H9 (cell line): Measurements from ENCODE around the gene PRDM1. TPM values are rescaled to one million over a fixed set of nuclear protein-coding genes. Genes with fewer than 3 reads are reported as not detected.

ENCODE experiments used
- DNase-seq: peaks from one replicate; pipeline ENCODE4 v3.0.0-alpha.2; 2017
- H2AFZ ChIP-seq: one replicate; pipeline ENCODE4 v1.6.1; 2013; ENCODE audit warnings: mild to moderate bottlenecking, low read length, control low read depth, moderate library complexity
- H2AK5ac ChIP-seq: 2 replicates; pipeline ENCODE4 v1.6.1; 2013; ENCODE audit warnings: low read length, control low read depth, mixed read lengths; ENCODE audit not compliant: insufficient read length
- H2BK120ac ChIP-seq: one replicate; pipeline ENCODE4 v1.6.1; 2013; ENCODE audit warnings: low read depth, mild to moderate bottlenecking, low read length, control low read depth, inconsistent platforms; ENCODE audit not compliant: poor library complexity, severe bottlenecking
- H2BK12ac ChIP-seq: 2 replicates; pipeline ENCODE4 v1.6.1; 2013; ENCODE audit warnings: low read length, control low read depth, mixed read lengths, low read depth; ENCODE audit not compliant: insufficient read length
- H2BK15ac ChIP-seq: 2 replicates; pipeline ENCODE4 v1.6.1; 2013; ENCODE audit warnings: low read depth, low read length, control low read depth
- H2BK20ac ChIP-seq: one replicate; pipeline ENCODE4 v1.6.1; 2013; ENCODE audit warnings: low read depth, mild to moderate bottlenecking, low read length, control low read depth, inconsistent platforms; ENCODE audit not compliant: poor library complexity, severe bottlenecking
- H2BK5ac ChIP-seq: 2 replicates; pipeline ENCODE4 v1.6.1; 2013; ENCODE audit warnings: low read length, control low read depth, mixed read lengths; ENCODE audit not compliant: insufficient read length
- H3K14ac ChIP-seq: 2 replicates; pipeline ENCODE4 v1.6.1; 2013; ENCODE audit warnings: low read length, control low read depth; ENCODE audit not compliant: insufficient read depth
- H3K18ac ChIP-seq: 2 replicates; pipeline ENCODE4 v1.6.1; 2013; ENCODE audit warnings: low read depth, mild to moderate bottlenecking, mixed read lengths, low read length, control low read depth; ENCODE audit not compliant: insufficient read length
- H3K23ac ChIP-seq: 2 replicates; pipeline ENCODE4 v1.6.1; 2013; ENCODE audit warnings: low read length, control low read depth, mixed read lengths, low read depth; ENCODE audit not compliant: insufficient read length
- H3K23me2 ChIP-seq: 2 replicates; pipeline ENCODE4 v1.6.1; 2013; ENCODE audit warnings: low read depth, mild to moderate bottlenecking, mixed read lengths, low read length, control low read depth; ENCODE audit not compliant: insufficient read length, poor library complexity, severe bottlenecking
- H3K27ac ChIP-seq: 2 replicates; pipeline ENCODE4 v1.5.1; 2013; ENCODE audit warnings: low read length, control low read depth, mixed read lengths, low read depth; ENCODE audit not compliant: insufficient read length
- H3K27me3 ChIP-seq: 2 replicates; pipeline ENCODE4 v1.6.1; 2013; ENCODE audit warnings: low read length, control low read depth, inconsistent platforms; ENCODE audit not compliant: insufficient read depth
- H3K4ac ChIP-seq: 2 replicates; pipeline ENCODE4 v1.6.1; 2013; ENCODE audit warnings: low read depth, mild to moderate bottlenecking, control low read depth, inconsistent platforms, low read length, moderate library complexity
- H3K4me1 ChIP-seq: 2 replicates; pipeline ENCODE4 v1.6.1; 2013; ENCODE audit warnings: low read length, control low read depth, inconsistent platforms; ENCODE audit not compliant: insufficient read depth
- H3K4me2 ChIP-seq: 2 replicates; pipeline ENCODE4 v1.6.1; 2013; ENCODE audit warnings: low read length, control low read depth, mixed read lengths; ENCODE audit not compliant: insufficient read length, insufficient read depth
- H3K56ac ChIP-seq: 2 replicates; pipeline ENCODE4 v1.6.1; 2013; ENCODE audit warnings: low read depth, mild to moderate bottlenecking, mixed read lengths, low read length, control low read depth; ENCODE audit not compliant: insufficient read length
- H3K79me1 ChIP-seq: 2 replicates; pipeline ENCODE4 v1.6.1; 2013; ENCODE audit warnings: low read depth, mild to moderate bottlenecking, moderate library complexity, low read length, control low read depth, inconsistent platforms; ENCODE audit not compliant: insufficient read depth, poor library complexity, severe bottlenecking
- H3K79me2 ChIP-seq: 2 replicates; pipeline ENCODE4 v1.6.1; 2013; ENCODE audit warnings: low read length, control low read depth, inconsistent platforms; ENCODE audit not compliant: insufficient read depth
- H3K9ac ChIP-seq: 2 replicates; pipeline ENCODE4 v1.6.1; 2013; ENCODE audit warnings: low read length, control low read depth, mixed read lengths; ENCODE audit not compliant: insufficient read length; ENCODE audit errors: extremely low read depth
- H3K9me3 ChIP-seq: one replicate; pipeline ENCODE4 v1.6.1; 2013; ENCODE audit warnings: low read depth, low read length, inconsistent platforms; ENCODE audit not compliant: control insufficient read depth
- H3T11ph ChIP-seq: one replicate; pipeline ENCODE4 v1.6.1; 2013; ENCODE audit warnings: mild to moderate bottlenecking, low read length, control low read depth, inconsistent platforms
- H4K20me1 ChIP-seq: one replicate; pipeline ENCODE4 v1.6.1; 2013; ENCODE audit not compliant: control insufficient read depth, insufficient read length, insufficient read depth
- H4K5ac ChIP-seq: 2 replicates; pipeline ENCODE4 v1.6.1; 2013; ENCODE audit warnings: low read depth, mild to moderate bottlenecking, mixed read lengths, low read length, control low read depth; ENCODE audit not compliant: insufficient read length
- H4K8ac ChIP-seq: replicated peaks from 2 replicates; pipeline ENCODE4 v1.6.1; 2013; ENCODE audit warnings: low read length, control low read depth, mixed read lengths, low read depth; ENCODE audit not compliant: insufficient read length
- H4K91ac ChIP-seq: 2 replicates; pipeline ENCODE4 v1.6.1; 2013; ENCODE audit warnings: low read depth, mild to moderate bottlenecking, moderate library complexity, mixed read lengths, low read length, control low read depth; ENCODE audit not compliant: insufficient read length
- H3K27ac Mint-ChIP-seq, 3 experiments: 2 replicates in 2 of 3; 3 replicates in 1 of 3; pipeline ENCODE4 v1.8.0; 2020 to 2021; ENCODE audit warnings: mixed read lengths in 3 of 3, mild to moderate bottlenecking in 1 of 3, moderate library complexity in 1 of 3
- H3K27me3 Mint-ChIP-seq: 2 replicates; pipeline ENCODE4 v1.8.0; 2021; ENCODE audit warnings: low read depth, mild to moderate bottlenecking, moderate library complexity, mixed read lengths
- H3K36me3 Mint-ChIP-seq, 3 experiments: 2 replicates in 2 of 3; 3 replicates in 1 of 3; pipeline ENCODE4 v1.8.0; 2020 to 2021; ENCODE audit warnings: low read depth in 3 of 3, mixed read lengths in 3 of 3; ENCODE audit not compliant: insufficient read depth in 1 of 3
- H3K4me1 Mint-ChIP-seq, 2 experiments: 2 replicates each; pipeline ENCODE4 v1.8.0; 2020; ENCODE audit warnings: mixed read lengths in 2 of 2
- H3K4me3 Mint-ChIP-seq, 2 experiments: 2 replicates in 1 of 2; 3 replicates in 1 of 2; pipeline ENCODE4 v1.8.0; 2020 to 2021; ENCODE audit warnings: mild to moderate bottlenecking in 2 of 2, mixed read lengths in 2 of 2, moderate library complexity in 1 of 2
- H3K9me3 Mint-ChIP-seq, 2 experiments: 2 replicates in 1 of 2; 3 replicates in 1 of 2; pipeline ENCODE4 v1.8.0; 2020; ENCODE audit warnings: mild to moderate bottlenecking in 2 of 2, mixed read lengths in 2 of 2, moderate library complexity in 1 of 2
- CTCF ChIP-seq: fragments of 200-600 bp; sonication (generic); conservative IDR thresholded peaks from 3 replicates; pipeline ENCODE4 v1.8.0; 2021; ENCODE audit warnings: antibody characterized with exemption, mild to moderate bottlenecking
- WGBS: extraction: QIAGEN DNeasy Blood & Tissue Kit; methylation state at CpG from one replicate; pipeline ENCODE4 v1.1.7; 2013; ENCODE audit warnings: missing lambda C conversion rate, low lambda C conversion rate, mixed read lengths; ENCODE audit not compliant: insufficient read length; ENCODE audit errors: extremely low coverage; 5-methylcytosine and 5-hydroxymethylcytosine counted together
- total RNA-seq: library from RNA; stranded (reverse); gene quantifications from 2 replicates; pipeline ENCODE4 v1.2.1, GENCODE V29; 2021

PRDM1 gene
- total RNA-seq, 1 experiment from 2014 or later, result 2.9 TPM

GRCh38 chr6:106044151-106044550, 42.0 kb upstream of the PRDM1 start:
- Histone ChIP-seq H3K79me1 (no peaks in the 10 kb centered on the region), H3K23me2 (no peaks in the 10 kb centered on the region), H4K8ac (no peak overlapping the region), H2AK5ac (no peak overlapping the region), H3K4me1 (no peaks in the 10 kb centered on the region), H2BK5ac (no peak overlapping the region), H3K79me2 (no peaks in the 10 kb centered on the region), H3K18ac (no peak overlapping the region), H2BK15ac (no peak overlapping the region), H3K9ac (no peak overlapping the region), H3K9me3 (no peaks in the 10 kb centered on the region), H4K20me1 (no peaks in the 10 kb centered on the region), H3K27ac (no peak overlapping the region), H3K23ac (no peak overlapping the region), H2AFZ (no peak overlapping the region), H3K56ac (no peak overlapping the region), H4K5ac (no peak overlapping the region), H3K4me2 (no peak overlapping the region), H2BK120ac (no peak overlapping the region), H4K91ac (no peak overlapping the region), H3T11ph (no peak overlapping the region), H2BK12ac (no peak overlapping the region), H2BK20ac (no peak overlapping the region), H3K14ac (no peak overlapping the region), H3K4ac (no peak overlapping the region), H3K27me3 (no peaks in the 10 kb centered on the region)
- Mint-ChIP-seq H3K27ac (no peak overlapping the region), H3K36me3 (no peaks in the 10 kb centered on the region), H3K4me3 (no peak overlapping the region), H3K27me3 (peaks cover 12% of the 10 kb centered on the region), H3K9me3 (no peaks in the 10 kb centered on the region), H3K4me1 (peaks cover 9% of the 10 kb centered on the region in 2 experiments)
- no CpG with 5 or more reads among the region's 1 CpG for WGBS
- no peak for TF ChIP-seq CTCF
- no peak for DNase-seq
